H9 (cell line): ENCODE results near the gene FLRT2. TPM values are rescaled to one million over a fixed set of nuclear protein-coding genes. Genes with fewer than 3 reads are reported as not detected.

ENCODE experiments used
- DNase-seq: peaks from one replicate; pipeline ENCODE4 v3.0.0-alpha.2; 2017
- H2AFZ ChIP-seq: one replicate; pipeline ENCODE4 v1.6.1; 2013; ENCODE audit warnings: mild to moderate bottlenecking, low read length, control low read depth, moderate library complexity
- H2AK5ac ChIP-seq: 2 replicates; pipeline ENCODE4 v1.6.1; 2013; ENCODE audit warnings: low read length, control low read depth, mixed read lengths; ENCODE audit not compliant: insufficient read length
- H2BK120ac ChIP-seq: one replicate; pipeline ENCODE4 v1.6.1; 2013; ENCODE audit warnings: low read depth, mild to moderate bottlenecking, low read length, control low read depth, inconsistent platforms; ENCODE audit not compliant: poor library complexity, severe bottlenecking
- H2BK12ac ChIP-seq: 2 replicates; pipeline ENCODE4 v1.6.1; 2013; ENCODE audit warnings: low read length, control low read depth, mixed read lengths, low read depth; ENCODE audit not compliant: insufficient read length
- H2BK15ac ChIP-seq: 2 replicates; pipeline ENCODE4 v1.6.1; 2013; ENCODE audit warnings: low read depth, low read length, control low read depth
- H2BK20ac ChIP-seq: one replicate; pipeline ENCODE4 v1.6.1; 2013; ENCODE audit warnings: low read depth, mild to moderate bottlenecking, low read length, control low read depth, inconsistent platforms; ENCODE audit not compliant: poor library complexity, severe bottlenecking
- H2BK5ac ChIP-seq: 2 replicates; pipeline ENCODE4 v1.6.1; 2013; ENCODE audit warnings: low read length, control low read depth, mixed read lengths; ENCODE audit not compliant: insufficient read length
- H3K14ac ChIP-seq: 2 replicates; pipeline ENCODE4 v1.6.1; 2013; ENCODE audit warnings: low read length, control low read depth; ENCODE audit not compliant: insufficient read depth
- H3K18ac ChIP-seq: 2 replicates; pipeline ENCODE4 v1.6.1; 2013; ENCODE audit warnings: low read depth, mild to moderate bottlenecking, mixed read lengths, low read length, control low read depth; ENCODE audit not compliant: insufficient read length
- H3K23ac ChIP-seq: 2 replicates; pipeline ENCODE4 v1.6.1; 2013; ENCODE audit warnings: low read length, control low read depth, mixed read lengths, low read depth; ENCODE audit not compliant: insufficient read length
- H3K23me2 ChIP-seq: 2 replicates; pipeline ENCODE4 v1.6.1; 2013; ENCODE audit warnings: low read depth, mild to moderate bottlenecking, mixed read lengths, low read length, control low read depth; ENCODE audit not compliant: insufficient read length, poor library complexity, severe bottlenecking
- H3K27ac ChIP-seq: 2 replicates; pipeline ENCODE4 v1.5.1; 2013; ENCODE audit warnings: low read length, control low read depth, mixed read lengths, low read depth; ENCODE audit not compliant: insufficient read length
- H3K27me3 ChIP-seq: 2 replicates; pipeline ENCODE4 v1.6.1; 2013; ENCODE audit warnings: low read length, control low read depth, inconsistent platforms; ENCODE audit not compliant: insufficient read depth
- H3K4ac ChIP-seq: 2 replicates; pipeline ENCODE4 v1.6.1; 2013; ENCODE audit warnings: low read depth, mild to moderate bottlenecking, control low read depth, inconsistent platforms, low read length, moderate library complexity
- H3K4me1 ChIP-seq: 2 replicates; pipeline ENCODE4 v1.6.1; 2013; ENCODE audit warnings: low read length, control low read depth, inconsistent platforms; ENCODE audit not compliant: insufficient read depth
- H3K4me2 ChIP-seq: 2 replicates; pipeline ENCODE4 v1.6.1; 2013; ENCODE audit warnings: low read length, control low read depth, mixed read lengths; ENCODE audit not compliant: insufficient read length, insufficient read depth
- H3K56ac ChIP-seq: 2 replicates; pipeline ENCODE4 v1.6.1; 2013; ENCODE audit warnings: low read depth, mild to moderate bottlenecking, mixed read lengths, low read length, control low read depth; ENCODE audit not compliant: insufficient read length
- H3K79me1 ChIP-seq: 2 replicates; pipeline ENCODE4 v1.6.1; 2013; ENCODE audit warnings: low read depth, mild to moderate bottlenecking, moderate library complexity, low read length, control low read depth, inconsistent platforms; ENCODE audit not compliant: insufficient read depth, poor library complexity, severe bottlenecking
- H3K79me2 ChIP-seq: 2 replicates; pipeline ENCODE4 v1.6.1; 2013; ENCODE audit warnings: low read length, control low read depth, inconsistent platforms; ENCODE audit not compliant: insufficient read depth
- H3K9ac ChIP-seq: 2 replicates; pipeline ENCODE4 v1.6.1; 2013; ENCODE audit warnings: low read length, control low read depth, mixed read lengths; ENCODE audit not compliant: insufficient read length; ENCODE audit errors: extremely low read depth
- H3K9me3 ChIP-seq: one replicate; pipeline ENCODE4 v1.6.1; 2013; ENCODE audit warnings: low read depth, low read length, inconsistent platforms; ENCODE audit not compliant: control insufficient read depth
- H3T11ph ChIP-seq: one replicate; pipeline ENCODE4 v1.6.1; 2013; ENCODE audit warnings: mild to moderate bottlenecking, low read length, control low read depth, inconsistent platforms
- H4K20me1 ChIP-seq: one replicate; pipeline ENCODE4 v1.6.1; 2013; ENCODE audit not compliant: control insufficient read depth, insufficient read length, insufficient read depth
- H4K5ac ChIP-seq: 2 replicates; pipeline ENCODE4 v1.6.1; 2013; ENCODE audit warnings: low read depth, mild to moderate bottlenecking, mixed read lengths, low read length, control low read depth; ENCODE audit not compliant: insufficient read length
- H4K8ac ChIP-seq: replicated peaks from 2 replicates; pipeline ENCODE4 v1.6.1; 2013; ENCODE audit warnings: low read length, control low read depth, mixed read lengths, low read depth; ENCODE audit not compliant: insufficient read length
- H4K91ac ChIP-seq: 2 replicates; pipeline ENCODE4 v1.6.1; 2013; ENCODE audit warnings: low read depth, mild to moderate bottlenecking, moderate library complexity, mixed read lengths, low read length, control low read depth; ENCODE audit not compliant: insufficient read length
- H3K27ac Mint-ChIP-seq, 3 experiments: 2 replicates in 2 of 3; 3 replicates in 1 of 3; pipeline ENCODE4 v1.8.0; 2020 to 2021; ENCODE audit warnings: mixed read lengths in 3 of 3, mild to moderate bottlenecking in 1 of 3, moderate library complexity in 1 of 3
- H3K27me3 Mint-ChIP-seq: 2 replicates; pipeline ENCODE4 v1.8.0; 2021; ENCODE audit warnings: low read depth, mild to moderate bottlenecking, moderate library complexity, mixed read lengths
- H3K36me3 Mint-ChIP-seq, 3 experiments: 2 replicates in 2 of 3; 3 replicates in 1 of 3; pipeline ENCODE4 v1.8.0; 2020 to 2021; ENCODE audit warnings: low read depth in 3 of 3, mixed read lengths in 3 of 3; ENCODE audit not compliant: insufficient read depth in 1 of 3
- H3K4me1 Mint-ChIP-seq, 2 experiments: 2 replicates each; pipeline ENCODE4 v1.8.0; 2020; ENCODE audit warnings: mixed read lengths in 2 of 2
- H3K4me3 Mint-ChIP-seq, 2 experiments: 2 replicates in 1 of 2; 3 replicates in 1 of 2; pipeline ENCODE4 v1.8.0; 2020 to 2021; ENCODE audit warnings: mild to moderate bottlenecking in 2 of 2, mixed read lengths in 2 of 2, moderate library complexity in 1 of 2
- H3K9me3 Mint-ChIP-seq, 2 experiments: 2 replicates in 1 of 2; 3 replicates in 1 of 2; pipeline ENCODE4 v1.8.0; 2020; ENCODE audit warnings: mild to moderate bottlenecking in 2 of 2, mixed read lengths in 2 of 2, moderate library complexity in 1 of 2
- total RNA-seq: library from RNA; stranded (reverse); gene quantifications from 2 replicates; pipeline ENCODE4 v1.2.1, GENCODE V29; 2021
- TF ChIP-seq, protein P1 (sequence below): fragments of 200-600 bp; sonication (generic); conservative IDR thresholded peaks from 3 replicates; pipeline ENCODE4 v1.8.0; 2021; ENCODE audit warnings: antibody characterized with exemption, mild to moderate bottlenecking

The FLRT2 gene
- total RNA-seq, 1 experiment from 2014 or later: 3.3 TPM

DNA sequence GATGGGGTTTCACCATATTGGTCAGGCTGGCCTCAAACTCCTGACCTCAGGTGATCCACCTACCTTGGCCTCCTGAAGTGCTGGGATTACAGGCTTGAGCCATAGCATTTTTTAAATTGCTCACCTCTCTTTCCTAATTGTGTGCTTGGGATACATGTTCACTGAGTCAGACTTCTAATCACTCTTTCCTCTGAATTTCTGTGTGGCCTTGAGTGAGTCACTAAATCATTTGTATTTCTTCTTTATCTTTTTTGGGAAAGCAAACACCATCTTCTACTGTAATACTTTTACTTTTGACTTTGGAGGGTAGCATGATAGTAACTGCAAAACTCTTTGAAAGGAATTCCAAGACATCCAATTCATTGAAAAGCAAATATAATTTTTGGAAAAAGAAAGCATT lies 60.8 kb downstream of the FLRT2 start:
- Histone ChIP-seq H2BK15ac (no peak overlapping the region), H3K27ac (no peak overlapping the region), H3K4ac (no peak overlapping the region), H3K4me2 (no peak overlapping the region), H2BK120ac (no peak overlapping the region), H2BK5ac (no peak overlapping the region), H3K23ac (no peak overlapping the region), H3K23me2 (no peaks in the 10 kb centered on the region), H3K79me2 (no peaks in the 10 kb centered on the region), H2AK5ac (no peak overlapping the region), H3T11ph (no peak overlapping the region), H3K56ac (no peak overlapping the region), H4K8ac (no peak overlapping the region), H4K5ac (no peak overlapping the region), H2BK12ac (no peak overlapping the region), H4K91ac (no peak overlapping the region), H4K20me1 (no peaks in the 10 kb centered on the region), H2AFZ (no peak overlapping the region), H3K9me3 (no peaks in the 10 kb centered on the region), H3K27me3 (no peaks in the 10 kb centered on the region), H3K9ac (no peak overlapping the region), H3K18ac (no peak overlapping the region), H3K14ac (no peak overlapping the region), H2BK20ac (no peak overlapping the region), H3K4me1 (no peaks in the 10 kb centered on the region; the same call in 1 of the 2 replicates), H3K79me1 (no peaks in the 10 kb centered on the region)
- DNase-seq: no peak
- no peak overlapping the region for H3K27ac Mint-ChIP-seq
- H3K27me3 Mint-ChIP-seq: no peaks in the 10 kb centered on the region; the same call in 1 of the 2 replicates
- TF ChIP-seq, protein P1, sequence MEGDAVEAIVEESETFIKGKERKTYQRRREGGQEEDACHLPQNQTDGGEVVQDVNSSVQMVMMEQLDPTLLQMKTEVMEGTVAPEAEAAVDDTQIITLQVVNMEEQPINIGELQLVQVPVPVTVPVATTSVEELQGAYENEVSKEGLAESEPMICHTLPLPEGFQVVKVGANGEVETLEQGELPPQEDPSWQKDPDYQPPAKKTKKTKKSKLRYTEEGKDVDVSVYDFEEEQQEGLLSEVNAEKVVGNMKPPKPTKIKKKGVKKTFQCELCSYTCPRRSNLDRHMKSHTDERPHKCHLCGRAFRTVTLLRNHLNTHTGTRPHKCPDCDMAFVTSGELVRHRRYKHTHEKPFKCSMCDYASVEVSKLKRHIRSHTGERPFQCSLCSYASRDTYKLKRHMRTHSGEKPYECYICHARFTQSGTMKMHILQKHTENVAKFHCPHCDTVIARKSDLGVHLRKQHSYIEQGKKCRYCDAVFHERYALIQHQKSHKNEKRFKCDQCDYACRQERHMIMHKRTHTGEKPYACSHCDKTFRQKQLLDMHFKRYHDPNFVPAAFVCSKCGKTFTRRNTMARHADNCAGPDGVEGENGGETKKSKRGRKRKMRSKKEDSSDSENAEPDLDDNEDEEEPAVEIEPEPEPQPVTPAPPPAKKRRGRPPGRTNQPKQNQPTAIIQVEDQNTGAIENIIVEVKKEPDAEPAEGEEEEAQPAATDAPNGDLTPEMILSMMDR: no peak
- no peaks in the 10 kb centered on the region for H3K4me1 Mint-ChIP-seq
- no peak overlapping the region for H3K4me3 Mint-ChIP-seq
- peaks cover 0 to 2% (median 0%) of the 10 kb centered on the region in 3 experiments; a peak in 1 of 7 replicates for H3K36me3 Mint-ChIP-seq
- H3K9me3 Mint-ChIP-seq: no peaks in the 10 kb centered on the region; a peak in 2 of 5 replicates
